ENCODE results near the gene ARHGAP22. TPM values are rescaled to one million over a fixed set of nuclear protein-coding genes. Genes with fewer than 3 reads are reported as not detected.

The ARHGAP22 gene
- total RNA-seq, 1 donor from 2014 or later = 1.0 TPM

DNA sequence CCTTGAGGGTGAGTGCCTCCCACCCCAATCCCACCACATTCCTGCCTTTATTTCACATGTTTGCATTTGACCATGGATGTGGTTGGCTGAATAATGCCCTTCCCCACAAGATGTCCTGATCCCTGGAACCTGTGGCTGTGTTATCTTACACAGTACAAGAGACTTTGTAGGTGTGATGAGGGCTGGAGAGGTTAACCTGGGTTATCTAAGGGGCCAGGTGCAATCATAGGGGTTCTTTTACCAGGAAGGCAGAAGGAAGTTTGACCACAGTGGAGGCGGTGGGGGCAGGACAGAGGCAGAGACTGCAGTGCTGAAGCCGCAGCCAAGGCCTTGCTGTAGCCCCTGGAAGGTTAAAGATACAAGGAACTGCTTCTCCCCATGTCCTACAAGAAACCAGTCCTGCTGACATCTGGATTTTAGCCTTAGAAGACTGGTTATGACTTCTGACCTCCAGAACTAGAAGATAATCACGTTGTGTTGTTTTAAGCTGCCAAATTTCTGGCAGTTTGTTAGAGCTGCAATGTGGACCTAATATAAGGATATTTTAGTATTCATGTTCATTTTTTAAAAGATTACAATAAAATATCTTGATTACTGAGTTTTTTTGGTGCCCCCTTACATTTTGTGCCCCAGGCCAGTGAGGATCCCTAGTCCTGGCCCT lies 136.6 kb downstream of the ARHGAP22 start:
- no peak overlapping the region for H3K9ac ChIP-seq (ENCODE audit: low read depth in 1 of 3, low read length in 3 of 3)
- H3K9me3 ChIP-seq (ENCODE audit: control insufficient read depth in 3 of 3, low read length in 3 of 3) = no peaks in the 10 kb centered on the region
- peaks cover 6 to 10% (median 7%) of the 10 kb centered on the region in 3 donors for H3K27me3 ChIP-seq (ENCODE audit: control insufficient read depth in 3 of 3, insufficient read depth in 3 of 3, low read length in 3 of 3)
- H3K36me3 ChIP-seq (ENCODE audit: control insufficient read depth in 3 of 3, insufficient read depth in 3 of 3, low read length in 3 of 3) = no peaks in the 10 kb centered on the region
- H3K27ac ChIP-seq (ENCODE audit: low read depth, low read length) = no peak overlapping the region
- H3K4me3 ChIP-seq (ENCODE audit: low read length in 3 of 3) = no peak overlapping the region
- H3K4me1 ChIP-seq (ENCODE audit: control insufficient read depth in 3 of 3, insufficient read depth in 3 of 3, low read length in 3 of 3) = peaks cover 19 to 29% (median 21%) of the 10 kb centered on the region in 3 donors

DNA sequence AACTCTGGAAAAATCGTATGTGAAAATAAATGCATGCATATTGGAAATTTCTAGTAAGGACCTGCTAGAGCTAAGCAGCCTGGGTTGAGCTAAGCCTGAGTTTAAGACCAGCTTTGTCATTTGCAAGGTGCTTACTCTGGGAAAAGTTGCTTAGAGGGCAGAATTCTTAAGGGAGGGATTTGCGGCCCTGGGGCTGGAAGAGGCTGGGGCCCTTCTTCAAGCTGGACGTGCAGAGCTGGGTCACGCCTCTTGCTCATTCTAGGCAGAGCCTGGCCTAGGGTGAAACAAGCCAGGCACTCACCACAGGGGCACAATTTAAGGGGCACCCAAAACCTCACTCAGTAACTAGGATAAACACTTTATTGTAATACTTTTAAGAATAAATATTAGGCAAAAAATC lies 137.2 kb downstream of the ARHGAP22 start:
- Histone ChIP-seq H3K27ac (ENCODE audit: low read depth, low read length) (no peak overlapping the region), H3K36me3 (ENCODE audit: control insufficient read depth in 3 of 3, insufficient read depth in 3 of 3, low read length in 3 of 3) (no peaks in the 10 kb centered on the region), H3K27me3 (ENCODE audit: control insufficient read depth in 3 of 3, insufficient read depth in 3 of 3, low read length in 3 of 3) (peaks cover 6 to 10% (median 7%) of the 10 kb centered on the region in 3 donors), H3K9me3 (ENCODE audit: control insufficient read depth in 3 of 3, low read length in 3 of 3) (no peaks in the 10 kb centered on the region), H3K4me3 (ENCODE audit: low read length in 3 of 3) (no peak overlapping the region), H3K9ac (ENCODE audit: low read depth in 1 of 3, low read length in 3 of 3) (no peak overlapping the region), H3K4me1 (ENCODE audit: control insufficient read depth in 3 of 3, insufficient read depth in 3 of 3, low read length in 3 of 3) (peaks cover 19 to 29% (median 21%) of the 10 kb centered on the region in 3 donors)

DNA sequence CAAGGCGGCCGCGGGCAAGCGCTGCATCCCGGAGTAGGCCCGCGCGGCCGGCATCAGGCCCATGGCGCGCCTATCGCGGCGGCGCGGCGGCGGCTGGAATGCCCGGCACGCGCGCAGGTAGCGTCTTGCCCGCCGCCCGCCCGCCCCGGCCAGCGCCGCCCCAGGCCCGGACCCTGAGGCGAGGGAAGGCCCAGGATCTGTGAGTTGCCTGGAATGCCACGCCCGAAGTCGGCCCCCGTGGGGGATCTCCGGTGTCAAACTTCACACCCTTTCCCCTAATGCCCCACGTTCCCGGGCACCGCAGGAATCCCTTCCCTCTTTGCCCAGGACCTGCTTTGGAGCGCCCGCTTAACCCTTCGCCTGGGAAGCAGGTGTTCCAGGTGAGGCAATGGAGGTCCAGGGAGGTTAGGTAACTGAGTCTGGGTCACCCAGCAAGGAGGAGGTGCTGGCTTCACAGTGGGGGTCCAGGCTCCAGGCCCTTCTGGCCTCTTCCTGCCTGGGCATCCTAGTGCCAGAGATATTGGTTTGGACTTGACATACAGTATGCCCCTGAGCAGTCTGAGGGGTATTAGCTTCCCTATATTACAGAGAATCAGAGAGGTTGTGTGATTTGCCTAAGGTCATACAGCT lies 138.1 kb downstream of the ARHGAP22 start:
- Histone ChIP-seq H3K9ac (ENCODE audit: low read depth in 1 of 3, low read length in 3 of 3) (no peak overlapping the region), H3K36me3 (ENCODE audit: control insufficient read depth in 3 of 3, insufficient read depth in 3 of 3, low read length in 3 of 3) (no peaks in the 10 kb centered on the region), H3K4me1 (ENCODE audit: control insufficient read depth in 3 of 3, insufficient read depth in 3 of 3, low read length in 3 of 3) (peaks cover 19 to 29% (median 21%) of the 10 kb centered on the region in 3 donors), H3K4me3 (ENCODE audit: low read length in 3 of 3) (peak overlapping the region in 2 of 3 donors; percentile 32 to 35), H3K9me3 (ENCODE audit: control insufficient read depth in 3 of 3, low read length in 3 of 3) (no peaks in the 10 kb centered on the region), H3K27ac (ENCODE audit: low read depth, low read length) (no peak overlapping the region), H3K27me3 (ENCODE audit: control insufficient read depth in 3 of 3, insufficient read depth in 3 of 3, low read length in 3 of 3) (peaks cover 6 to 10% (median 7%) of the 10 kb centered on the region in 3 donors)

DNA sequence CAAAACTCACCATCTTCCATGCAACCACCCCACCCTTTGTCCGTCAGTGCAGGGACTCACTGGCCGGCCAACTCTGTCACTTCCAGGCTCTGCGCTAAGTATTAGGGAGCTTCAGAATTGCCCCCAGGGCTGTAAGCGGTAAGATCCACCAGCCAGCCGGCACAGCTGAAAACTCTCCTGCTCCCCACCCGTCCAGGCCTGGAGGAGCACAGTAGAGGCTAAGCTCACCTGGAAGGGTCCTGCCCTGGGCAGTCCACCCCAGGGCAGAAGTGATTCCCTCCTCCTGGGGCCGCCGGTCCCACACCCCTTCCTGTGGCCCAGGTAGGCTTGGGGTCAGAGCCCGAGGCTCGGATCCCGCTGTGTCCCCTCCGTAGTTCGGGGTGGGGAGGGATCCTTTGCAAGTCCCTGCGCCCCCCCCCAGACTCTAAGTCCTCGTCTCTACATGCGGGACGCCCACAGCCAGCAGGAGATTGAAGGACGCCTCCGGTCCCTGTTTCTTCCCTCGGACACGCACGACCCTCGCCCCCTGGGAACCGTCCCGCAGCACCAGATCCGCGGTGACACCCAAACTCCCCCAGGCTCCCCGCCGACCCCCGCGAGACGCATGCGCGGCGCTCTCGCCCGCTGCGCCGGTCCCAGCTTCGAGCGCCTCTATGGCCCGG lies 138.9 kb downstream of the ARHGAP22 start:
- no peak overlapping the region for H3K27ac ChIP-seq (ENCODE audit: low read depth, low read length)
- H3K9ac ChIP-seq (ENCODE audit: low read depth in 1 of 3, low read length in 3 of 3) = peak overlapping the region in 2 of 3 donors; percentile 32 to 73
- no peaks in the 10 kb centered on the region for H3K36me3 ChIP-seq (ENCODE audit: control insufficient read depth in 3 of 3, insufficient read depth in 3 of 3, low read length in 3 of 3)
- peaks cover 19 to 29% (median 21%) of the 10 kb centered on the region in 3 donors for H3K4me1 ChIP-seq (ENCODE audit: control insufficient read depth in 3 of 3, insufficient read depth in 3 of 3, low read length in 3 of 3)
- H3K27me3 ChIP-seq (ENCODE audit: control insufficient read depth in 3 of 3, insufficient read depth in 3 of 3, low read length in 3 of 3) = peaks cover 6 to 10% (median 7%) of the 10 kb centered on the region in 3 donors
- peak overlapping the region; percentile 20 to 71 (median 39) for H3K4me3 ChIP-seq (ENCODE audit: low read length in 3 of 3)
- H3K9me3 ChIP-seq (ENCODE audit: control insufficient read depth in 3 of 3, low read length in 3 of 3) = no peaks in the 10 kb centered on the region

DNA sequence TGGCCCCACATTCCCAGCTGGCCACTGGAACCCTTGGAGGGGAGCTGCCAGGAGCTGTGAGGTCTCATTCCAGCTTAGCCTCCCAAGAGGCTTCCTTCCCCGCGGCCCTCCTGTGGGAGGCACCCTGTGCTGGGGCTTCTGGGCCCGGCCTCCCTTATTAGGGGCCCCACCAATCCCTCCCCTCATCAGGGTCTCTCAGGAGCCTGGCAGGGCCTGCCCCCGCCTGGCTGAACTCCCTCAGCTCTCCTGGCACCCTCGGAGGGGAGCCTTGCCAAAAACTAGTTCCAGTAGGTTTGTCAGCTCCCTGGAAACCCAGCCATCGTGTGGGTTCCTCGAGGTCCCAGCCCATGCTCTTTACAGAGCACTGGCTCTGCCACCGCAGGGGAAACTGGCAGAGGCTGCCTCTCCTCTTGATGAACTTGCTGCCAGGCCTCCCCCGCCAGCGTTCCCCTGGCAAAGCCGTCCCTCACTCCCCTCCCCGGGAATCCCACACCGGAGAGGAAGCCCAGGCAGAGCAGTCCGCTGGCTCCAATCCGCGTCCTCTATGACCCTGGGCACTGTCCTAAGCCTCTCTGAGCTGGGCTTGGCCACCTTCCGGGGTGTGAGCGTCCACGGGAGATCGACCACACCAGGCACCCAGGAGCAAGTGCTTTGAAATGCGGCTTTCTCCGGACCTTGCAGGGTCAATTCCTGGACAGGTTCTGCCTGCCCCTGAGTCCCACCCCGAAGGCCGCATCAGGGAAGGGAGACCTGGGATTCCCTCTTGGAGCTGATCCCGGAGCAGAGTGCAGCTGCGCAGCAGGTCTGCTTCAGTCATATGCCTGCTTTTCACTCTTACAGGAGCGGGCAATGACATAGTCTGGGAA lies 139.8 kb downstream of the ARHGAP22 start:
- Histone ChIP-seq H3K36me3 (ENCODE audit: control insufficient read depth in 3 of 3, insufficient read depth in 3 of 3, low read length in 3 of 3) (no peaks in the 10 kb centered on the region), H3K4me1 (ENCODE audit: control insufficient read depth in 3 of 3, insufficient read depth in 3 of 3, low read length in 3 of 3) (peaks cover 18 to 29% (median 19%) of the 10 kb centered on the region in 3 donors), H3K9ac (ENCODE audit: low read depth in 1 of 3, low read length in 3 of 3) (peak overlapping the region in 2 of 3 donors; percentile 13 to 73), H3K27me3 (ENCODE audit: control insufficient read depth in 3 of 3, insufficient read depth in 3 of 3, low read length in 3 of 3) (peaks cover 6 to 10% (median 7%) of the 10 kb centered on the region in 3 donors), H3K27ac (ENCODE audit: low read depth, low read length) (no peak overlapping the region), H3K9me3 (ENCODE audit: control insufficient read depth in 3 of 3, low read length in 3 of 3) (no peaks in the 10 kb centered on the region), H3K4me3 (ENCODE audit: low read length in 3 of 3) (peak overlapping the region; percentile 20 to 71 (median 39))

- Histone ChIP-seq H3K27me3 (ENCODE audit: control insufficient read depth in 3 of 3, insufficient read depth in 3 of 3, low read length in 3 of 3) (peaks cover 6 to 10% (median 7%) of the 10 kb centered on the region in 3 donors), H3K9me3 (ENCODE audit: control insufficient read depth in 3 of 3, low read length in 3 of 3) (no peaks in the 10 kb centered on the region), H3K9ac (ENCODE audit: low read depth in 1 of 3, low read length in 3 of 3) (no peak overlapping the region), H3K4me1 (ENCODE audit: control insufficient read depth in 3 of 3, insufficient read depth in 3 of 3, low read length in 3 of 3) (peaks cover 18 to 29% (median 19%) of the 10 kb centered on the region in 3 donors), H3K36me3 (ENCODE audit: control insufficient read depth in 3 of 3, insufficient read depth in 3 of 3, low read length in 3 of 3) (no peaks in the 10 kb centered on the region), H3K27ac (ENCODE audit: low read depth, low read length) (no peak overlapping the region), H3K4me3 (ENCODE audit: low read length in 3 of 3) (no peak overlapping the region)
Observed at GRCh38 chr10:48464121-48464870, 140.6 kb downstream of the ARHGAP22 start.

DNA sequence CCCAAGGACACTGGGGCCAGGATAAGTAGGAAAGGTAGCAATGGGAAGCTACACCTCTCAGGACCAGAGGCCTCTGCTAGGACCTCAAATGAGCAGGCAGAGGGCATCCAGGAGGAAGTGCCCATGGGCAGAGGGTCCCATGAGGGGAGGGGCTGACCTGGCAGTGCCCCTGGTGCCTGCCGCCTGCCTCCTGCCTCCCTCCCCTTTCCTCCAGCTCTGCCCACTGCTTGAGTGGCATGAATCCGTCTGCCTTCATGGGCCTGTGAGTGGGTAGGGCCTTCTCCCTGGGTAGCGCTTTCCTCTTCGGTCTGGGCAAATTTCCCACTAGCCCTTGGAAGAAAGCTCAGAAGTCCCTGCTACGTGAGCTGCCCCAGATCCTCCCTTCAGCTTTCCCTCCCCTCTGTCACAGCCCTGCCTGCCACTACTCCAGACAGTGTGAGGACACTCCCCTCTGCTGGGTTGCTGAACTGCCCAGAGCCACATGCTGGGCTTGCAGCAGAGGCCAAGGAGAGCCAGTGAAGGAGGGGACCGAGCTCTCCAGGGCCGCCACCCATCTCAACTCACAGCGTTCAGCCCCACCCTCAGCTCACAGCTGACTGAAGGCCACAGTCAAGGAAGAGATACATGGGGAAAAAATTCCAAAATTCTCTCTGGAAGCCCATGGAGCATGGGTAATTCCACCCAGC lies 141.4 kb downstream of the ARHGAP22 start:
- Histone ChIP-seq H3K27me3 (ENCODE audit: control insufficient read depth in 3 of 3, insufficient read depth in 3 of 3, low read length in 3 of 3) (peaks cover 6 to 10% (median 7%) of the 10 kb centered on the region in 3 donors), H3K4me1 (ENCODE audit: control insufficient read depth in 3 of 3, insufficient read depth in 3 of 3, low read length in 3 of 3) (peaks cover 18 to 29% (median 19%) of the 10 kb centered on the region in 3 donors), H3K4me3 (ENCODE audit: low read length in 3 of 3) (no peak overlapping the region), H3K36me3 (ENCODE audit: control insufficient read depth in 3 of 3, insufficient read depth in 3 of 3, low read length in 3 of 3) (no peaks in the 10 kb centered on the region), H3K9me3 (ENCODE audit: control insufficient read depth in 3 of 3, low read length in 3 of 3) (no peaks in the 10 kb centered on the region), H3K9ac (ENCODE audit: low read depth in 1 of 3, low read length in 3 of 3) (no peak overlapping the region), H3K27ac (ENCODE audit: low read depth, low read length) (no peak overlapping the region)

GRCh38 chr10:48462482-48463020 lies 142.3 kb downstream of the ARHGAP22 start:
- no peaks in the 10 kb centered on the region for H3K36me3 ChIP-seq (ENCODE audit: control insufficient read depth in 3 of 3, insufficient read depth in 3 of 3, low read length in 3 of 3)
- H3K9ac ChIP-seq (ENCODE audit: low read depth in 1 of 3, low read length in 3 of 3) = no peak overlapping the region
- peaks cover 18 to 29% (median 19%) of the 10 kb centered on the region in 3 donors for H3K4me1 ChIP-seq (ENCODE audit: control insufficient read depth in 3 of 3, insufficient read depth in 3 of 3, low read length in 3 of 3)
- no peaks in the 10 kb centered on the region for H3K9me3 ChIP-seq (ENCODE audit: control insufficient read depth in 3 of 3, low read length in 3 of 3)
- H3K27ac ChIP-seq (ENCODE audit: low read depth, low read length) = no peak overlapping the region
- H3K27me3 ChIP-seq (ENCODE audit: control insufficient read depth in 3 of 3, insufficient read depth in 3 of 3, low read length in 3 of 3) = peaks cover 6 to 11% (median 7%) of the 10 kb centered on the region in 3 donors
- no peak overlapping the region for H3K4me3 ChIP-seq (ENCODE audit: low read length in 3 of 3)
